ENCODE results near the gene TRAF3IP1. TPM values are rescaled to one million over a fixed set of nuclear protein-coding genes. Genes with fewer than 3 reads are reported as not detected.

Gene TRAF3IP1
- total and polyA plus RNA-seq, 2 of the 13 experiments (the other 11 are each of a cell fraction or from before 2014, with no cell fraction given): 4.1 to 12.9 TPM

DNA sequence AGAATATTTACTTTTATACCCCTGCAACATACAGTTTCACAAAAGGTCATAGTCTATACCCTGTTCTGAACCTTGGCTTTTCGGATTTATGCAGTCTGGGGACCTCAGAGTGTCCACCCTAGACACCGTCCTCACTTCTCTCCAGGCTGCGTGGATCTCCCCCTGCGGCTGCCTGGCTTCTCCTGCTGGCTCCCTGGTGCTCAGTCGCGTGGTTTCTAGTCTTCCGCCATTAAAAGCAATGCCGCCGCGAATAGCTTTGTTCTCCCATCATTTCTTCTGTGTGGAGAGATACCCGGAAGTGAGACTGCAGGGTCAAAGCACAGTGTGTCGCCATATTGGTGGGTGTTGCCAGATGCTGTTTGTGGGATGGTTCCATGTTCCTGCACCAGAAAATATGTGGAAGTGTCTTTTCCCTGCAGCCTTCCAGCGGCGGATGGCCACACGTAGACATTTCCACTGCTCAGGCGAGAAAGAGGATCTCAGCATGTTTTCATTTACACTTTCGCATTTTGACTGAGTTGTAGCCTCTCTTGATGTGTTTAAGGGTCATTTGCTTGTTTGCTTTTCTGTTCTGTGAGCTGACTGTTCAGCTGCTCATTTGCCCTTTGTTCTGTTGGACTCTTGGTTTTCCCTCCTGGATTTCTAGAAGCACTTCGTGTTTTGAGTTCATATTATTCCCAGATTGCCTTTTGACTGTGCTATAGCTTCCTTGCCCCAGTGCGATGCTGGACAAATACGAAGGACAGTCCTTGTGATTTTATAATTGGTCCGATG is 83.5 kb downstream of the TRAF3IP1 start (continued):
- TF ChIP-seq NCOA1 (CRISPR knock-in tag; IDR thresholded peaks at IDR 0.05) (0 out of 2 replicates have a peak, but pooled peaks have one; percentile 46), ZNF614 (CRISPR knock-in tag; IDR thresholded peaks at IDR 0.05; ENCODE audit: borderline replicate concordance) (peak; percentile 57), SMAD3 (CRISPR knock-in tag; IDR thresholded peaks at IDR 0.05) (no peak), CCDC6 (CRISPR knock-in tag; IDR thresholded peaks at IDR 0.05) (peak; percentile 79; the same call in 1 of the 2 replicates), STAT5B (CRISPR knock-in tag; IDR thresholded peaks at IDR 0.05) (no peak), ZNF558 (CRISPR knock-in tag; IDR thresholded peaks at IDR 0.05; ENCODE audit: borderline replicate concordance) (no peak), TP53 (CRISPR knock-in tag; conservative IDR thresholded peaks at IDR 0.05) (no peak), ZNF605 (CRISPR knock-in tag; IDR thresholded peaks at IDR 0.05) (peak; percentile 54; the same call in 1 of the 2 replicates), TBL1XR1 (IDR thresholded peaks at IDR 0.05; ENCODE audit: borderline replicate concordance, low read length, partially characterized antibody) (no peak), MIXL1 (CRISPR knock-in tag; IDR thresholded peaks at IDR 0.05) (peak; percentile 89), ZNF816 (CRISPR knock-in tag; IDR thresholded peaks at IDR 0.05; ENCODE audit: borderline replicate concordance) (no peak; the same call in 1 of the 2 replicates), CENPT (CRISPR knock-in tag; IDR thresholded peaks at IDR 0.05; ENCODE audit: low read depth) (no peak), REPIN1 (CRISPR knock-in tag; IDR thresholded peaks at IDR 0.05; ENCODE audit: borderline replicate concordance, low read depth) (no peak; the same call in 1 of the 2 replicates), ZSCAN21 (CRISPR knock-in tag; IDR thresholded peaks at IDR 0.05; ENCODE audit: borderline replicate concordance) (no peak)
- TF ChIP-seq, protein P1, sequence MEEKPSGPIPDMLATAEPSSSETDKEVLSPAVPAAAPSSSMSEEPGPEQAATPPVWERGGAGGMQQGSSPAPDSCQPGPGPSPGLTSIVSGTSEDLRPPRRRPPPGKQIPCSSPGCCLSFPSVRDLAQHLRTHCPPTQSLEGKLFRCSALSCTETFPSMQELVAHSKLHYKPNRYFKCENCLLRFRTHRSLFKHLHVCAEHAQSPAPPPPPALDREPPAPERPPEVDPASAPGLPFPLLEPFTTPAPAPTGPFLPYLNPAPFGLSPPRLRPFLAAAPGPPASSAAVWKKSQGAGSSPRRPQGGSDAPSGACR (CRISPR knock-in tag; IDR thresholded peaks at IDR 0.05): no peak
- TF ChIP-seq, protein P2, sequence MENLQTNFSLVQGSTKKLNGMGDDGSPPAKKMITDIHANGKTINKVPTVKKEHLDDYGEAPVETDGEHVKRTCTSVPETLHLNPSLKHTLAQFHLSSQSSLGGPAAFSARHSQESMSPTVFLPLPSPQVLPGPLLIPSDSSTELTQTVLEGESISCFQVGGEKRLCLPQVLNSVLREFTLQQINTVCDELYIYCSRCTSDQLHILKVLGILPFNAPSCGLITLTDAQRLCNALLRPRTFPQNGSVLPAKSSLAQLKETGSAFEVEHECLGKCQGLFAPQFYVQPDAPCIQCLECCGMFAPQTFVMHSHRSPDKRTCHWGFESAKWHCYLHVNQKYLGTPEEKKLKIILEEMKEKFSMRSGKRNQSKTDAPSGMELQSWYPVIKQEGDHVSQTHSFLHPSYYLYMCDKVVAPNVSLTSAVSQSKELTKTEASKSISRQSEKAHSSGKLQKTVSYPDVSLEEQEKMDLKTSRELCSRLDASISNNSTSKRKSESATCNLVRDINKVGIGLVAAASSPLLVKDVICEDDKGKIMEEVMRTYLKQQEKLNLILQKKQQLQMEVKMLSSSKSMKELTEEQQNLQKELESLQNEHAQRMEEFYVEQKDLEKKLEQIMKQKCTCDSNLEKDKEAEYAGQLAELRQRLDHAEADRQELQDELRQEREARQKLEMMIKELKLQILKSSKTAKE (CRISPR knock-in tag; IDR thresholded peaks at IDR 0.05; ENCODE audit: borderline replicate concordance): no peak
- TF ChIP-seq, protein P3, sequence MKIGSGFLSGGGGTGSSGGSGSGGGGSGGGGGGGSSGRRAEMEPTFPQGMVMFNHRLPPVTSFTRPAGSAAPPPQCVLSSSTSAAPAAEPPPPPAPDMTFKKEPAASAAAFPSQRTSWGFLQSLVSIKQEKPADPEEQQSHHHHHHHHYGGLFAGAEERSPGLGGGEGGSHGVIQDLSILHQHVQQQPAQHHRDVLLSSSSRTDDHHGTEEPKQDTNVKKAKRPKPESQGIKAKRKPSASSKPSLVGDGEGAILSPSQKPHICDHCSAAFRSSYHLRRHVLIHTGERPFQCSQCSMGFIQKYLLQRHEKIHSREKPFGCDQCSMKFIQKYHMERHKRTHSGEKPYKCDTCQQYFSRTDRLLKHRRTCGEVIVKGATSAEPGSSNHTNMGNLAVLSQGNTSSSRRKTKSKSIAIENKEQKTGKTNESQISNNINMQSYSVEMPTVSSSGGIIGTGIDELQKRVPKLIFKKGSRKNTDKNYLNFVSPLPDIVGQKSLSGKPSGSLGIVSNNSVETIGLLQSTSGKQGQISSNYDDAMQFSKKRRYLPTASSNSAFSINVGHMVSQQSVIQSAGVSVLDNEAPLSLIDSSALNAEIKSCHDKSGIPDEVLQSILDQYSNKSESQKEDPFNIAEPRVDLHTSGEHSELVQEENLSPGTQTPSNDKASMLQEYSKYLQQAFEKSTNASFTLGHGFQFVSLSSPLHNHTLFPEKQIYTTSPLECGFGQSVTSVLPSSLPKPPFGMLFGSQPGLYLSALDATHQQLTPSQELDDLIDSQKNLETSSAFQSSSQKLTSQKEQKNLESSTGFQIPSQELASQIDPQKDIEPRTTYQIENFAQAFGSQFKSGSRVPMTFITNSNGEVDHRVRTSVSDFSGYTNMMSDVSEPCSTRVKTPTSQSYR (CRISPR knock-in tag; IDR thresholded peaks at IDR 0.05; ENCODE audit: borderline replicate concordance): 0 out of 2 replicates have a peak, but pooled peaks have one; percentile 41
